ENCODE measurements around the gene MORC1.

DNA sequence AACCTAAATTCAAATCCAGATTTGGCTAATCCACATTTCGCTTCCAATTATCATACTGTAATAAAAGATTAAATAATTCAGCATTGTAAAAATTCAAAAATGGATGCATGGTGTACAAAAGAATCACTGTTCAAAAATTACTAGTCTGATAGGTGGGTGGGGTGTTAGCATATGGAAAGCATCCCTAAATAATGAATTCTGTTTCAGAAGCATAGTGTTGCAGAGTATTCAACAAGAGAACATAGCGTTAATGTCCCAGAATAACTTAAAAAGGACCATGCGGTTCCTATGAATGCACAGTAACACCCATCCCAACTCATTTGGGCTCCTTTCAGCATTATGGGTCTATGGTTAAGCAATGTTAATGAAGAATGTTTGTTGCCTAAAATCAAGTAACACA lies 51.1 kb downstream of the MORC1 start:
- TF ChIP-seq, protein P1, sequence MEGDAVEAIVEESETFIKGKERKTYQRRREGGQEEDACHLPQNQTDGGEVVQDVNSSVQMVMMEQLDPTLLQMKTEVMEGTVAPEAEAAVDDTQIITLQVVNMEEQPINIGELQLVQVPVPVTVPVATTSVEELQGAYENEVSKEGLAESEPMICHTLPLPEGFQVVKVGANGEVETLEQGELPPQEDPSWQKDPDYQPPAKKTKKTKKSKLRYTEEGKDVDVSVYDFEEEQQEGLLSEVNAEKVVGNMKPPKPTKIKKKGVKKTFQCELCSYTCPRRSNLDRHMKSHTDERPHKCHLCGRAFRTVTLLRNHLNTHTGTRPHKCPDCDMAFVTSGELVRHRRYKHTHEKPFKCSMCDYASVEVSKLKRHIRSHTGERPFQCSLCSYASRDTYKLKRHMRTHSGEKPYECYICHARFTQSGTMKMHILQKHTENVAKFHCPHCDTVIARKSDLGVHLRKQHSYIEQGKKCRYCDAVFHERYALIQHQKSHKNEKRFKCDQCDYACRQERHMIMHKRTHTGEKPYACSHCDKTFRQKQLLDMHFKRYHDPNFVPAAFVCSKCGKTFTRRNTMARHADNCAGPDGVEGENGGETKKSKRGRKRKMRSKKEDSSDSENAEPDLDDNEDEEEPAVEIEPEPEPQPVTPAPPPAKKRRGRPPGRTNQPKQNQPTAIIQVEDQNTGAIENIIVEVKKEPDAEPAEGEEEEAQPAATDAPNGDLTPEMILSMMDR (IDR thresholded peaks at IDR 0.05) = no peak
- no peak for TF ChIP-seq POLR2A (IDR thresholded peaks at IDR 0.05)

Data from adrenal gland (tissue), 5 donors.